ENCODE results near the gene GBF1.

Gene GBF1

GRCh38 chr10:102267748-102268147, 22.4 kb downstream of the GBF1 start:
- TF ChIP-seq CTCF (IDR thresholded peaks at IDR 0.05; ENCODE audit: borderline replicate concordance, insufficient read depth, low read depth, low read length) = no peak
- H3K4me3 ChIP-seq (ENCODE audit: low read depth, low read length) = no peak overlapping the region

- no peak for TF ChIP-seq CTCF (IDR thresholded peaks at IDR 0.05; ENCODE audit: borderline replicate concordance, insufficient read depth, low read depth, low read length)
- H3K4me3 ChIP-seq (ENCODE audit: low read depth, low read length) = no peak overlapping the region
These were observed 23.1 kb downstream of the GBF1 start for GRCh38 chr10:102268375-102268888.

GRCh38 chr10:102269017-102269416, 23.7 kb downstream of the GBF1 start:
- H3K4me3 ChIP-seq (ENCODE audit: low read depth, low read length) = no peak overlapping the region
- TF ChIP-seq CTCF (IDR thresholded peaks at IDR 0.05; ENCODE audit: borderline replicate concordance, insufficient read depth, low read depth, low read length) = no peak

GRCh38 chr10:102274062-102274461, 28.7 kb downstream of the GBF1 start:
- TF ChIP-seq CTCF (IDR thresholded peaks at IDR 0.05; ENCODE audit: borderline replicate concordance, insufficient read depth, low read depth, low read length) = no peak
- no peak overlapping the region for H3K4me3 ChIP-seq (ENCODE audit: low read depth, low read length)

DNA sequence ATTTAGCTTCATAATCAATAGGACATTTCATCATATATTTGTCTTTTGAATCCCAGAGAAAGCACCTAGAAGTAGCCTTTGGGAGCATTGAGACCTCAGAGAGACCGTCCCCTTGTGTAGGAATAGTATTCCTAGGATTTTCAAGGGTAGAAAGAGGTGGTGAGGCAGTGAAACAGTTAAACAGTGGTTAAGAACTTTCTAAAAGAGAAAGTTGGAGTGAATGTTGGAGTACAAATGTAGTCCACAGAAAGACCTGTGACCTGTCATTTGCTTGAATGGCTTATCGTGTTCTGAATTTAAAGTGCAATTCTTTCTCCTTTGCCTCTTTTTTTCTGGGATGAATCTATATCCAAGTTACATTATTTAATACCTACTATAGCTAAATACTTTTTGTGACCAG, 30.0 kb downstream of the GBF1 start:
- no peak overlapping the region for H3K4me3 ChIP-seq (ENCODE audit: low read depth, low read length)
- TF ChIP-seq CTCF (IDR thresholded peaks at IDR 0.05; ENCODE audit: borderline replicate concordance, insufficient read depth, low read depth, low read length) = no peak

DNA sequence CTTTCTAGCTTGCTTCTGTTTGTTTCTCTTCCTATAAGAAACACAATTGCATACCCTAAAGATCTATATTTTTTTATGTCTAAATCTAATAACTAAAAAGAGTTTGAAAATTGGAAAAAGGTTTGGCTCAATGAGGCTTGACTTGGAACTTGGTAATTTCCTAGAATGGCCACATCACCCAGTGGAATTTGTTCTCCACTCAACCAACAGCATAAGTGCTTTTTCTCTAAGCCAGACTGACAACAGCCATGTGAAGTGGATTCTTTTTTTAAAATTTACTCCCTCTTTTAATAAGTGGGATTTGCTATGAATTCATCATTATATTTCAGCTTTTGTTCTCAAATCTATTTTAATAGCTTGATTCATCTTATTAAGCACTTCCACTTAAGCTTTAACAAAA, 33.8 kb downstream of the GBF1 start:
- no peak for TF ChIP-seq CTCF (IDR thresholded peaks at IDR 0.05; ENCODE audit: borderline replicate concordance, insufficient read depth, low read depth, low read length)
- H3K4me3 ChIP-seq (ENCODE audit: low read depth, low read length) = no peak overlapping the region

DNA sequence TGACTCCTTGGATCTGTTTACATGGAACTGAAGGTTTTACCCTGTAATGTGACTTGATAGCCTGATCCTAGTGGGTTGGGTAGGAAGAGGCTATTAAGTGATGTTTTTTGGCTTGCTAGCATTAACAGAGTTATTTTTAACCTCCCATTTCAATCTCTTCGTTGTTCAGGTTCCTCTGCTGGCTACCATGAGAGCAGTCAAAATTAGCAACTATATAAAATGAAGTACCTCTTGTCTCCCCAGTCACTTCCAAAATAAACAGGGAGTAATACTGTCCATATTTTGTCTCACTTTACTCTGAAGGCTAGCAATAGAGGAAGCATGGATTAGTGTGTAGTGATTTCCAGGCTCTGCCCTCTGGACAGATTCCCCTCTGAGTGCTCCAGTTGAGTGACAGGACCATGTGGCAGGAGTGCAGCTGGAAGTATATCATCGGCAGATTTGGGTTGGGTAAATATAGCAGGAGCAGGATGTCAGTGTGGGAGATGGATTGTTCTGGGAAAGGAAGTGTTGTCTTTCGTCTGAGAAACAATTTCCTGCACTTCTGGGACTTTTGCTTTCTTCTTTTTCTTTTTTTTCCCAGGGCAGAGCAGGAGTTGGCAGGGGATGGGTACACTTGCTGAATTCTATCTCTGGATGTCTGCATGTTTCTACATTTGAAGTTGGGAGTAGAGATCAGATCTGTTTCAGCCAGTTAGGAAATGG, 35.2 kb downstream of the GBF1 start:
- no peak overlapping the region for H3K4me3 ChIP-seq (ENCODE audit: low read depth, low read length)
- TF ChIP-seq CTCF (IDR thresholded peaks at IDR 0.05; ENCODE audit: borderline replicate concordance, insufficient read depth, low read depth, low read length) = no peak

All from GM12875 (cell line).